Ishikawa (cell line): ENCODE data around the gene RNF157.

Experiments used
- EGR1 ChIP-seq: IDR thresholded peaks from 2 replicates; pipeline ENCODE4 v1.6.1; 2012
- EP300 ChIP-seq: IDR thresholded peaks from 2 replicates; pipeline ENCODE4 v1.6.1; 2012; ENCODE audit warnings: borderline replicate concordance
- NFIC ChIP-seq: IDR thresholded peaks from 2 replicates; pipeline ENCODE4 v1.6.1; 2012
- TAF1 ChIP-seq: IDR thresholded peaks from 2 replicates; pipeline ENCODE4 v1.6.1; 2012; ENCODE audit warnings: low read depth, mild to moderate bottlenecking
- TF ChIP-seq, protein P1 (sequence below): IDR thresholded peaks from 2 replicates; pipeline ENCODE4 v1.6.1; 2012; ENCODE audit warnings: low read depth, mild to moderate bottlenecking
- TF ChIP-seq, protein P2 (sequence below): IDR thresholded peaks from 2 replicates; pipeline ENCODE4 v1.6.1; 2012

DNA sequence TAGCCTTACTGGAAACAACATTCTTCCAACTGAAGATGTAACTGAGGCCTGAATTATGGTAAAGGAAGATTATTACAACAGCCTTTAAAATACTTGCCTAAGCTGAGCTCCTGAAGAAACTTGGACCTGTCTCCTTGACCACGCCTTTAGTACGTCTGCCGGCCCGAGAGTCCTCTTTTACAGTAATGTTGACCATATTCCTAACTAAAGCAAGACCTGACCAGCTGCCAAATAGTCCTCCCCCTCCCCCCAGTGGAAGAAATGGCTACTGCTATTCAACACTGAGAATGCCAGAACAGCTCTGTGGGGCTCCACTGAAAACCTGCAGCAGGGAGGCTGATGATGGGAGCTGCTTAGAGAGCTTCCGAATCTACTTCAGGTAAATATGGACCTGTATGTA lies 86.7 kb downstream of the RNF157 start:
- TF ChIP-seq, protein P1, sequence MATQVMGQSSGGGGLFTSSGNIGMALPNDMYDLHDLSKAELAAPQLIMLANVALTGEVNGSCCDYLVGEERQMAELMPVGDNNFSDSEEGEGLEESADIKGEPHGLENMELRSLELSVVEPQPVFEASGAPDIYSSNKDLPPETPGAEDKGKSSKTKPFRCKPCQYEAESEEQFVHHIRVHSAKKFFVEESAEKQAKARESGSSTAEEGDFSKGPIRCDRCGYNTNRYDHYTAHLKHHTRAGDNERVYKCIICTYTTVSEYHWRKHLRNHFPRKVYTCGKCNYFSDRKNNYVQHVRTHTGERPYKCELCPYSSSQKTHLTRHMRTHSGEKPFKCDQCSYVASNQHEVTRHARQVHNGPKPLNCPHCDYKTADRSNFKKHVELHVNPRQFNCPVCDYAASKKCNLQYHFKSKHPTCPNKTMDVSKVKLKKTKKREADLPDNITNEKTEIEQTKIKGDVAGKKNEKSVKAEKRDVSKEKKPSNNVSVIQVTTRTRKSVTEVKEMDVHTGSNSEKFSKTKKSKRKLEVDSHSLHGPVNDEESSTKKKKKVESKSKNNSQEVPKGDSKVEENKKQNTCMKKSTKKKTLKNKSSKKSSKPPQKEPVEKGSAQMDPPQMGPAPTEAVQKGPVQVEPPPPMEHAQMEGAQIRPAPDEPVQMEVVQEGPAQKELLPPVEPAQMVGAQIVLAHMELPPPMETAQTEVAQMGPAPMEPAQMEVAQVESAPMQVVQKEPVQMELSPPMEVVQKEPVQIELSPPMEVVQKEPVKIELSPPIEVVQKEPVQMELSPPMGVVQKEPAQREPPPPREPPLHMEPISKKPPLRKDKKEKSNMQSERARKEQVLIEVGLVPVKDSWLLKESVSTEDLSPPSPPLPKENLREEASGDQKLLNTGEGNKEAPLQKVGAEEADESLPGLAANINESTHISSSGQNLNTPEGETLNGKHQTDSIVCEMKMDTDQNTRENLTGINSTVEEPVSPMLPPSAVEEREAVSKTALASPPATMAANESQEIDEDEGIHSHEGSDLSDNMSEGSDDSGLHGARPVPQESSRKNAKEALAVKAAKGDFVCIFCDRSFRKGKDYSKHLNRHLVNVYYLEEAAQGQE, result no peak
- TF ChIP-seq NFIC (no peak), TAF1 (no peak), EP300 (no peak), EGR1 (no peak)
- TF ChIP-seq, protein P2, sequence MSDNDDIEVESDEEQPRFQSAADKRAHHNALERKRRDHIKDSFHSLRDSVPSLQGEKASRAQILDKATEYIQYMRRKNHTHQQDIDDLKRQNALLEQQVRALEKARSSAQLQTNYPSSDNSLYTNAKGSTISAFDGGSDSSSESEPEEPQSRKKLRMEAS, result no peak
